Measurements from ENCODE around the gene PLCL1. TPM values are rescaled to one million over a fixed set of nuclear protein-coding genes. Genes with fewer than 3 reads are reported as not detected.

PLCL1 gene
- total and polyA plus RNA-seq, 10 of the 15 experiments (the other 5 are each of a cell fraction or from before 2014, with no cell fraction given): 0.03 to 1.5 (median 0.22) TPM

- Histone ChIP-seq H3K4me3 (no peak overlapping the region), H3K9me3 (replicated peaks; ENCODE audit: control insufficient read depth, insufficient read depth, low read length) (no peaks in the 10 kb centered on the region; the same call in 2 of the 3 replicates), H3K79me2 (ENCODE audit: control insufficient read depth, insufficient read depth, low read length) (no peaks in the 10 kb centered on the region), H4K20me1 (ENCODE audit: control insufficient read depth, insufficient read depth) (no peaks in the 10 kb centered on the region), H3K4me1 (ENCODE audit: control insufficient read depth, insufficient read depth, low read length) (no peaks in the 10 kb centered on the region), H3K4me2 (ENCODE audit: control insufficient read depth, insufficient read depth) (no peak overlapping the region), H3K27ac (ENCODE audit: control insufficient read depth, insufficient read depth) (no peak overlapping the region), H2AFZ (ENCODE audit: control insufficient read depth, low read depth, low read length) (no peak overlapping the region), H3K36me3 (ENCODE audit: control insufficient read depth in 2 of 2, insufficient read depth in 2 of 2, low read length in 1 of 2) (no peaks in the 10 kb centered on the region), H3K27me3 (replicated peaks in 1 of 2; ENCODE audit: control insufficient read depth in 2 of 2, insufficient read depth in 2 of 2, low read length in 1 of 2) (peaks cover 0 to 2% of the 10 kb centered on the region in 2 experiments; a peak in 2 of 4 replicates), H3K9ac (ENCODE audit: control insufficient read depth, insufficient read depth, low read length) (no peak overlapping the region)
- CTCF ChIA-PET: interaction anchor here (0.6 to 4.5 kb wide), 5 partner anchors 13 to 497 kb away, joined by 3 to 35 read pairs (median 9); no protein-coding TSS in a partner anchor
- in situ Hi-C loops (cut with MboI) (loop anchor here (5.0 kb wide), 2 partner anchors 327 to 492 kb away; no protein-coding TSS in a partner anchor), intact Hi-C loops (cut with micrococcal nuclease; ENCODE audit: unreplicated experiment) (loop anchor here (5.0 kb wide), 2 partner anchors 187 to 207 kb away; no protein-coding TSS in a partner anchor)
- RAD21 ChIA-PET (ENCODE audit: unreplicated experiment): interaction anchor here (1.0 to 5.0 kb wide), 5 partner anchors 13 to 497 kb away, joined by 3 to 34 read pairs (median 5); no protein-coding TSS in a partner anchor
- DNase-seq (ENCODE audit: low read depth, low spot score): no peak
- SMC1A ChIA-PET (ENCODE audit: uncharacterized antibody, unreplicated experiment): interaction anchor here (0.9 to 4.4 kb wide), 8 partner anchors 11 to 497 kb away, joined by 3 to 42 read pairs (median 6); no protein-coding TSS in a partner anchor
- POLR2A ChIA-PET: interaction anchor here (0.7 to 1.1 kb wide), 2 partner anchors 185 to 255 kb away, joined by 3 read pairs; no protein-coding TSS in a partner anchor
- TF ChIP-seq E4F1 (IDR thresholded peaks at IDR 0.05; ENCODE audit: borderline replicate concordance, partially characterized antibody) (no peak), RFX5 (IDR thresholded peaks at IDR 0.05; ENCODE audit: low read depth, low read length) (no peak), CHD4 (IDR thresholded peaks at IDR 0.05) (no peak), GABPA (IDR thresholded peaks at IDR 0.05; ENCODE audit: low read depth) (no peak), SREBF1 (IDR thresholded peaks at IDR 0.05; ENCODE audit: low read length) (no peak), SRF (IDR thresholded peaks at IDR 0.05; ENCODE audit: low read depth in 2 of 2, low read length in 2 of 2) (no peak), PKNOX1 (IDR thresholded peaks at IDR 0.05) (no peak), EZH2 (IDR thresholded peaks at IDR 0.05; ENCODE audit: borderline replicate concordance, control insufficient read depth, low read depth, low read length) (no peak), BACH1 (IDR thresholded peaks at IDR 0.05; ENCODE audit: borderline replicate concordance) (no peak), ATF3 (IDR thresholded peaks at IDR 0.05; ENCODE audit: borderline replicate concordance, extremely low read depth, low read depth, low read length) (no peak), CBFB (IDR thresholded peaks at IDR 0.05; ENCODE audit: low read depth) (no peak), ZNF217 (IDR thresholded peaks at IDR 0.05) (no peak), TCF3 (IDR thresholded peaks at IDR 0.05; ENCODE audit: borderline replicate concordance, insufficient read depth, low read depth, low read length) (no peak)
- TF ChIP-seq, protein P1, sequence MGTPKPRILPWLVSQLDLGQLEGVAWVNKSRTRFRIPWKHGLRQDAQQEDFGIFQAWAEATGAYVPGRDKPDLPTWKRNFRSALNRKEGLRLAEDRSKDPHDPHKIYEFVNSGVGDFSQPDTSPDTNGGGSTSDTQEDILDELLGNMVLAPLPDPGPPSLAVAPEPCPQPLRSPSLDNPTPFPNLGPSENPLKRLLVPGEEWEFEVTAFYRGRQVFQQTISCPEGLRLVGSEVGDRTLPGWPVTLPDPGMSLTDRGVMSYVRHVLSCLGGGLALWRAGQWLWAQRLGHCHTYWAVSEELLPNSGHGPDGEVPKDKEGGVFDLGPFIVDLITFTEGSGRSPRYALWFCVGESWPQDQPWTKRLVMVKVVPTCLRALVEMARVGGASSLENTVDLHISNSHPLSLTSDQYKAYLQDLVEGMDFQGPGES (IDR thresholded peaks at IDR 0.05): no peak
- TF ChIP-seq, protein P2, sequence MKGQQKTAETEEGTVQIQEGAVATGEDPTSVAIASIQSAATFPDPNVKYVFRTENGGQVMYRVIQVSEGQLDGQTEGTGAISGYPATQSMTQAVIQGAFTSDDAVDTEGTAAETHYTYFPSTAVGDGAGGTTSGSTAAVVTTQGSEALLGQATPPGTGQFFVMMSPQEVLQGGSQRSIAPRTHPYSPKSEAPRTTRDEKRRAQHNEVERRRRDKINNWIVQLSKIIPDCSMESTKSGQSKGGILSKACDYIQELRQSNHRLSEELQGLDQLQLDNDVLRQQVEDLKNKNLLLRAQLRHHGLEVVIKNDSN (IDR thresholded peaks at IDR 0.05; ENCODE audit: borderline replicate concordance, extremely low read length, insufficient read depth, low read depth, low read length): no peak
- 0% methylated on average over 2 of the region's 2 CpGs for WGBS (ENCODE audit: insufficient coverage, insufficient replicate concordance, low lambda C conversion rate, missing lambda C conversion rate)
- no peak for ATAC-seq
- FAIRE-seq: no peak
- no TSS peak for BruUV-seq (replicated peaks)
These were observed 4.3 kb upstream of the PLCL1 start for GRCh38 chr2:197800091-197800490.
